ENCODE measurements around the gene SMYD2.

- no peak for TF ChIP-seq CTCF (IDR thresholded peaks at IDR 0.05 in 2 of 3, conservative IDR thresholded peaks at IDR 0.05 in 1 of 3; ENCODE audit: borderline replicate concordance in 1 of 3, insufficient read depth in 1 of 3, low read depth in 2 of 3, low read length in 2 of 3)
- no peak for TF ChIP-seq POLR2A (IDR thresholded peaks at IDR 0.05; ENCODE audit: borderline replicate concordance, extremely low read depth, insufficient read depth, insufficient read length)
- TF ChIP-seq EZH2 (IDR thresholded peaks at IDR 0.05): no peak
- TF ChIP-seq TCF7L2 (IDR thresholded peaks at IDR 0.05; ENCODE audit: borderline replicate concordance, extremely low read depth, insufficient read depth, insufficient read length): no peak
- no peak for TF ChIP-seq FOSL1 (IDR thresholded peaks at IDR 0.05; ENCODE audit: low read depth)
- no peak for TF ChIP-seq MAX (IDR thresholded peaks at IDR 0.05)
- TF ChIP-seq RAD21 (IDR thresholded peaks at IDR 0.05; ENCODE audit: low read depth): no peak
Observed at GRCh38 chr1:214318356-214318755, 37.4 kb downstream of the SMYD2 start.
